ENCODE measurements around the gene UBL7.

Gene UBL7

GRCh38 chr15:74422652-74423430, 38.1 kb downstream of the UBL7 start:
- DNase-seq: no peak

- no peak for DNase-seq
Measured at GRCh38 chr15:74422265-74422651, 38.7 kb downstream of the UBL7 start.

- no peak for DNase-seq
Measured at GRCh38 chr15:74421302-74422245, 39.4 kb downstream of the UBL7 start.

- no peak for DNase-seq
Measured at GRCh38 chr15:74420193-74420905, 40.6 kb downstream of the UBL7 start.

- no peak for DNase-seq
Measured at GRCh38 chr15:74419432-74419831, 41.5 kb downstream of the UBL7 start.

- DNase-seq: no peak
Measured at GRCh38 chr15:74418575-74419338, 42.2 kb downstream of the UBL7 start.

GRCh38 chr15:74417670-74418069, 43.3 kb downstream of the UBL7 start:
- no peak for DNase-seq

- DNase-seq: no peak
Measured at GRCh38 chr15:74417225-74417624, 43.7 kb downstream of the UBL7 start.

GRCh38 chr15:74415966-74416916, 44.7 kb downstream of the UBL7 start:
- DNase-seq: no peak

GRCh38 chr15:74414603-74415338, 46.2 kb downstream of the UBL7 start:
- no peak for DNase-seq

- DNase-seq: no peak
Measured at GRCh38 chr15:74414081-74414580, 46.8 kb downstream of the UBL7 start.

GRCh38 chr15:74413350-74414080, 47.4 kb downstream of the UBL7 start:
- DNase-seq: no peak

GRCh38 chr15:74412159-74412558, 48.8 kb downstream of the UBL7 start:
- DNase-seq: no peak

- no peak for DNase-seq
Measured at GRCh38 chr15:74411686-74412085, 49.3 kb downstream of the UBL7 start.

GRCh38 chr15:74410502-74410901, 50.5 kb downstream of the UBL7 start:
- DNase-seq: no peak

GRCh38 chr15:74409225-74409624, 51.7 kb downstream of the UBL7 start:
- no peak for DNase-seq

- DNase-seq: no peak
Measured at GRCh38 chr15:74408815-74409214, 52.1 kb downstream of the UBL7 start.

- DNase-seq: no peak
Measured at GRCh38 chr15:74408385-74408784, 52.6 kb downstream of the UBL7 start.

- no peak for DNase-seq
Measured at GRCh38 chr15:74406992-74407705, 53.8 kb downstream of the UBL7 start.

All from activated CD4-positive, alpha-beta T cell treated with anti-CD3 and anti-CD28 coated beads, Interleukin-2, amount 50 U/mL, for 4 hours (primary cell).